ENCODE data around the gene TOP3B.
A peak's percentile ranks its signal among the peaks of the same experiment; 100 is the strongest.
"Not testable (repeated sequence)": the region's sequence is repeated elsewhere in the genome, so short reads cannot be mapped to it uniquely, and the experiment has no call there.

The TOP3B gene

GRCh38 chr22:21944871-21945270, 37.7 kb downstream of the TOP3B start:
- no peak for DNase-seq (ENCODE audit: low spot score)

GRCh38 chr22:21943571-21944448, 38.8 kb downstream of the TOP3B start:
- no peak for DNase-seq (ENCODE audit: low spot score)

GRCh38 chr22:21942407-21943343, 39.9 kb downstream of the TOP3B start:
- DNase-seq (ENCODE audit: low spot score): no peak

- no peak for DNase-seq (ENCODE audit: low spot score)
Observed at GRCh38 chr22:21941921-21942320, 40.7 kb downstream of the TOP3B start.

GRCh38 chr22:21940521-21940920, 42.1 kb downstream of the TOP3B start:
- no peak for DNase-seq (ENCODE audit: low spot score)

GRCh38 chr22:21939935-21940334, 42.7 kb downstream of the TOP3B start:
- DNase-seq (ENCODE audit: low spot score): not testable (repeated sequence)

GRCh38 chr22:21939461-21939913, 43.1 kb downstream of the TOP3B start:
- DNase-seq (ENCODE audit: low spot score): no peak

- no peak for DNase-seq (ENCODE audit: low spot score)
Observed at GRCh38 chr22:21938906-21939305, 43.7 kb downstream of the TOP3B start.

GRCh38 chr22:21938071-21938822, 44.3 kb downstream of the TOP3B start:
- DNase-seq (ENCODE audit: low spot score): peak; percentile 83

GRCh38 chr22:21937821-21938070, 44.8 kb downstream of the TOP3B start:
- DNase-seq (ENCODE audit: low spot score): no peak

GRCh38 chr22:21937041-21937820, 45.4 kb downstream of the TOP3B start:
- DNase-seq (ENCODE audit: low spot score): no peak

GRCh38 chr22:21936151-21936775, 46.3 kb downstream of the TOP3B start:
- no peak for DNase-seq (ENCODE audit: low spot score)

- DNase-seq (ENCODE audit: low spot score): no peak
Observed at GRCh38 chr22:21933910-21934309, 48.7 kb downstream of the TOP3B start.

- no peak for DNase-seq (ENCODE audit: low spot score)
Observed at GRCh38 chr22:21933413-21933812, 49.2 kb downstream of the TOP3B start.

GRCh38 chr22:21932347-21932746, 50.2 kb downstream of the TOP3B start:
- DNase-seq (ENCODE audit: low spot score): no peak

GRCh38 chr22:21931056-21931455, 51.5 kb downstream of the TOP3B start:
- DNase-seq (ENCODE audit: low spot score): no peak

GRCh38 chr22:21929253-21929652, 53.3 kb downstream of the TOP3B start:
- no peak for DNase-seq (ENCODE audit: low spot score)

GRCh38 chr22:21928048-21928447, 54.5 kb downstream of the TOP3B start:
- DNase-seq (ENCODE audit: low spot score): no peak

GRCh38 chr22:21927174-21927823, 55.3 kb downstream of the TOP3B start:
- no peak for DNase-seq (ENCODE audit: low spot score)

- no peak for DNase-seq (ENCODE audit: low spot score)
Observed at GRCh38 chr22:21926728-21927127, 55.9 kb downstream of the TOP3B start.

GRCh38 chr22:21923163-21923561, 59.4 kb downstream of the TOP3B start:
- no peak for DNase-seq (ENCODE audit: low spot score)

Measured in hematopoietic multipotent progenitor cell treated with erythropoietin and hydrocortisone succinate and interleukin-3 and kit ligand, for 15 days (in vitro differentiated cells).